ENCODE data around the gene UBN1. TPM values are rescaled to one million over a fixed set of nuclear protein-coding genes. Genes with fewer than 3 reads are reported as not detected.

The UBN1 gene
- total RNA-seq, 3 donors from 2014 or later: 41.3 to 42.7 (median 41.6) TPM

DNA sequence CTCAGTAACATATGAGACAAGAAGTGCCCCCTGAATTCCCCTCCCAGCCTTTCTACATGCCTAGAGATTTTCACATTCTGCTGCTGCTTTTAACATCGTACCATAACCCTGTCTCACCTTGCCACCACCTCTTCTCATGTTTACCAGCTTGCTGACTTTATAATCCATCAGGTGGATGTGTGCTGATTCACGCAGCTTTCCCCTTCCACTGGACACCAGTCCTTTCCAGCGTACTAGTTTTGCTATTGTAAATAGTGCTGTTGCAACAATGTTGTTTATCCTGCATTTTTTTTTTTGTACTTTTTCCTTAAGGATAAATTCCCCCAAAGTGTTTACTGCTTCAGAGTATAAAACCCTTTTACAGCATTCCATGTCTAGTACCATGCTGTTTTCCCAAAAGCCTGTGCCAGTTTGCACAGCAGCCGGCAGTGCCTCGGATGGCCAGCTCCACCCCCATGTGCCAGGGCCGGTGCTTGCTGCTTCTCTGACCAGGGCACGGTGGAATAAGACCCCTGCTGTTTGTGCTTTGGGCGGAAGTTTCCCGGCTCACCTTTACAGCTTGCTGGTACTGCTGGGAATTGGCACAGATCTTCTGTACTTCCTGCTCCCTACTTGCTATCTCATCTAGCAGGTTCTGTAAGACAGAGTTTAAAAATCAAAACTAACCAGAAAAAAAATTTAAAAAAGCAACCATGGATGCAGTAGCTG lies 41.3 kb downstream of the UBN1 start:
- no peak for ATAC-seq
- no peak for DNase-seq
- TF ChIP-seq, protein P1, sequence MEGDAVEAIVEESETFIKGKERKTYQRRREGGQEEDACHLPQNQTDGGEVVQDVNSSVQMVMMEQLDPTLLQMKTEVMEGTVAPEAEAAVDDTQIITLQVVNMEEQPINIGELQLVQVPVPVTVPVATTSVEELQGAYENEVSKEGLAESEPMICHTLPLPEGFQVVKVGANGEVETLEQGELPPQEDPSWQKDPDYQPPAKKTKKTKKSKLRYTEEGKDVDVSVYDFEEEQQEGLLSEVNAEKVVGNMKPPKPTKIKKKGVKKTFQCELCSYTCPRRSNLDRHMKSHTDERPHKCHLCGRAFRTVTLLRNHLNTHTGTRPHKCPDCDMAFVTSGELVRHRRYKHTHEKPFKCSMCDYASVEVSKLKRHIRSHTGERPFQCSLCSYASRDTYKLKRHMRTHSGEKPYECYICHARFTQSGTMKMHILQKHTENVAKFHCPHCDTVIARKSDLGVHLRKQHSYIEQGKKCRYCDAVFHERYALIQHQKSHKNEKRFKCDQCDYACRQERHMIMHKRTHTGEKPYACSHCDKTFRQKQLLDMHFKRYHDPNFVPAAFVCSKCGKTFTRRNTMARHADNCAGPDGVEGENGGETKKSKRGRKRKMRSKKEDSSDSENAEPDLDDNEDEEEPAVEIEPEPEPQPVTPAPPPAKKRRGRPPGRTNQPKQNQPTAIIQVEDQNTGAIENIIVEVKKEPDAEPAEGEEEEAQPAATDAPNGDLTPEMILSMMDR (IDR thresholded peaks at IDR 0.05): no peak
- Histone ChIP-seq H3K4me1 (ENCODE audit: low read depth) (no peaks in the 10 kb centered on the region), H3K36me3 (ENCODE audit: low read depth) (peaks cover 7% of the 10 kb centered on the region), H3K9me3 (no peaks in the 10 kb centered on the region), H3K4me3 (no peak overlapping the region)
- intact Hi-C loops (cut with DNase I, micrococcal nuclease): no loop called here

DNA sequence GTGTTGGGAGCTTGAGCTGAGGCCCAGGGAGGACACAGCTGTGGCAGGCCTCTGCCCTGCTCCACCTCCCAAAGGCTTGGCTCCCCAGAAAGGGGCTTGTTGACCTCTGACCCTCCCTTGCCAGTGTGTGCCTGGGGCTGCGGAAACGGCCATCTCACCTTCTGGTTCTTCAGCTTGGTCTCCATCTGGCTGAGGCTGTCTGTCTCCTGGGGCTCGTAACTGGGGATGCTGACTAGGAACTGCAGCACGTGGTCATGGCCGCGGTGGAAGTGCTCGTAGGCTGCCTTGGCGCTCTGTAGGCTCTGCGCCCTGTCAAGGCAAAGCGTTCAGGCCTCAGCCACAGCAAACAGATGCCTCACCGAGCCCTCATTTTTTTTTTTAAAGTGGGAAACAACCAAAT lies 42.7 kb downstream of the UBN1 start:
- TF ChIP-seq, protein P1 (IDR thresholded peaks at IDR 0.05): no peak
- no peak overlapping the region for H3K4me3 ChIP-seq
- intact Hi-C loops (cut with DNase I, micrococcal nuclease): no loop called here
- DNase-seq: no peak
- no peaks in the 10 kb centered on the region for H3K9me3 ChIP-seq
- ATAC-seq: no peak
- H3K36me3 ChIP-seq (ENCODE audit: low read depth): peaks cover 5% of the 10 kb centered on the region
- no peaks in the 10 kb centered on the region for H3K4me1 ChIP-seq (ENCODE audit: low read depth)

DNA sequence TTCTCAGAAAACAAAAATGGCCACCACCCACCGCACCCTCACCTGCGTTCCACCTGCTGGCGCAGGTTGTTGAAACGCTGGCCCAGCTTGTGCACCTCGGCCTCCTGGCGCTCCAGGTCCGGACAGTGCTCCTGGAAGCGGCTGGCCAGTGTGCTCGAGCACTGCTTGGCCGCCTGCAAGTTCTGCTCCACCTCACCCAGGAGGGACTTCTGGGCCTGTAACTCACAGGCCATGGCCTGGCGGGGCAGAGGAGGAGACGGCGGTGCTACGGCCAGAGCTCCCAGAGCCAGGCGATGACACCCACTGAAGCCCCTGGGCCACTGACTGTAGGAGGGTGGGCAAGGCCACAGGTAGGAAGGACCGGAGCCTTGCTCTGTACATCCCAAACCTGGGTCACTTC lies 43.4 kb downstream of the UBN1 start:
- Histone ChIP-seq H3K4me3 (no peak overlapping the region), H3K36me3 (ENCODE audit: low read depth) (peaks cover 5% of the 10 kb centered on the region), H3K4me1 (ENCODE audit: low read depth) (no peaks in the 10 kb centered on the region), H3K9me3 (no peaks in the 10 kb centered on the region)
- TF ChIP-seq, protein P1 (IDR thresholded peaks at IDR 0.05): no peak
- ATAC-seq (no peak), DNase-seq (no peak)
- intact Hi-C loops (cut with DNase I, micrococcal nuclease): no loop called here

DNA sequence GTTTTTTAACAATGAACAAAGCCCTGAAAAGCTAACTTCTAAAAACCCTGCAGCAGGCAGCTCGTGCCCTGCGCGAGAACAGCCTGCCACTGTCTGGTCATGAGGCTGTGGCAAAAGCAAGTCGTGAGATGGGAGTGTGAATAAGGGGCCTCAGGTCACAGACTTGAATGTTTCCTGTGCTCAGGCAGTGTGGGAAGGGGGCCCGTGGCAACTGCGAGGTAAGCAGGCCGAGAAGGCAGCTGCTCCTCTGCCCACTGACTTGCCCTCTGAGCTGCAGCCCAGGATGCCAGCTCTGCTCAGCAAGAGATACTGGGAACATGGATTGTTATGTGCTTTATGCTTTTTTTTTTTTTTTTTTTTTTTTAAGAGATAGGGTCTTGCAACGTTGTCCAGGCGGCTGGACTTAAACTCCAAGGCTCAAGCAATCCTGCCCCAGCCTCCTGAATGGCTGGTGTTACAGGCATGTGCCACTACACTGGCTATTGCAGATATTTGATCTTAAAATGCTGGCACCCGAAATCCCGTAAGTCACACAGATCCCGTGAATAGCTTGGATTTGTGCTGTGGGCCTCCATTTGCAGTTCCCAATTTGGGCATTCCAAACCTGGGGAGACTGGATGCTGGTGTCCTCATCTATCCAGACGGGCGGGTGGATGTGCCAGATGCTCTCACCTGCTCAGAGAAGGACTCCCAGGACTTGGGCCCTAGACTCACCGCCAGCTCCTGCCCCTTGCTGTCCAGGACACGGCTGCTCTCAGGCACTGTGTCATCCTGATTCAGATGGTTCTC lies 44.0 kb downstream of the UBN1 start:
- H3K9me3 ChIP-seq: no peaks in the 10 kb centered on the region
- DNase-seq (no peak), ATAC-seq (no peak)
- intact Hi-C loops (cut with DNase I, micrococcal nuclease): no loop called here
- H3K4me1 ChIP-seq (ENCODE audit: low read depth): no peaks in the 10 kb centered on the region
- peaks cover 3% of the 10 kb centered on the region for H3K36me3 ChIP-seq (ENCODE audit: low read depth)
- H3K4me3 ChIP-seq: no peak overlapping the region
- TF ChIP-seq, protein P1 (IDR thresholded peaks at IDR 0.05): no peak

DNA sequence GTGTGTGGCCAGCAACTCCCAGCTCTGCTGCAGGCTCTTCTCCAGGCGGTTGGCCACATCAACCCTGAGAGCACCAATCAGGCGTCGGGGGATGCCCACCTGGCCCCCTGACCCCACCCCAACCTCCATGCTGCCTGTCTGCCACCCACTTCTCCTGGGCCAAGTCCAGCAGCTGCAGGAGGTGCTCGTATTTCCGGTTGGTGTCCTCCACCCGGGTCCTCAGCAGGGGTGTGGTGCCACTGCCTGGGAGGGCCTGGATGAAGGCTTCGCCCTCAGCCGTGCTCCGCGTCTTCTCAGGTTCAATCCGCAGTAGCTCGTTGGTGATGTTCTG lies 44.6 kb downstream of the UBN1 start:
- no peak for DNase-seq
- Histone ChIP-seq H3K4me3 (no peak overlapping the region), H3K4me1 (ENCODE audit: low read depth) (no peaks in the 10 kb centered on the region), H3K9me3 (no peaks in the 10 kb centered on the region), H3K36me3 (ENCODE audit: low read depth) (no peaks in the 10 kb centered on the region)
- no peak for ATAC-seq
- intact Hi-C loops (cut with DNase I, micrococcal nuclease): no loop called here
- TF ChIP-seq, protein P1 (IDR thresholded peaks at IDR 0.05): no peak
